HG02588 (cell line): ENCODE results near the gene PPP1R16B.
A peak's percentile ranks its signal among the peaks of the same experiment; 100 is the strongest.

Experiments used
- ATAC-seq: cut with Tn5 transposase; IDR thresholded peaks from one replicate; pipeline ENCODE4 v1.9.1; 2021; ENCODE audit warnings: mild to moderate bottlenecking, moderate library complexity; ENCODE audit not compliant: unreplicated experiment

The PPP1R16B gene

GRCh38 chr20:38893565-38894090 lies 88.1 kb downstream of the PPP1R16B start:
- ATAC-seq, result peak; percentile 42

GRCh38 chr20:38894091-38894847 lies 88.8 kb downstream of the PPP1R16B start:
- no peak for ATAC-seq

- ATAC-seq, result no peak
These were observed 89.8 kb downstream of the PPP1R16B start for GRCh38 chr20:38895098-38895949.

GRCh38 chr20:38896009-38896594 lies 90.6 kb downstream of the PPP1R16B start:
- ATAC-seq, result no peak

GRCh38 chr20:38897267-38897666 lies 91.8 kb downstream of the PPP1R16B start:
- ATAC-seq, result no peak

GRCh38 chr20:38900606-38901005 lies 95.1 kb downstream of the PPP1R16B start:
- ATAC-seq, result no peak

GRCh38 chr20:38902601-38903000 lies 97.1 kb downstream of the PPP1R16B start:
- ATAC-seq, result no peak

GRCh38 chr20:38903335-38903734 lies 97.8 kb downstream of the PPP1R16B start:
- no peak for ATAC-seq

- ATAC-seq, result no peak
These were observed 99.9 kb downstream of the PPP1R16B start for GRCh38 chr20:38905375-38905774.

- ATAC-seq, result no peak
These were observed 102.6 kb downstream of the PPP1R16B start for GRCh38 chr20:38907918-38908677.

GRCh38 chr20:38915355-38915754 lies 109.9 kb downstream of the PPP1R16B start:
- ATAC-seq, result no peak

GRCh38 chr20:38917657-38918056 lies 112.2 kb downstream of the PPP1R16B start:
- ATAC-seq, result no peak

GRCh38 chr20:38918172-38918571 lies 112.7 kb downstream of the PPP1R16B start:
- ATAC-seq, result no peak

- no peak for ATAC-seq
These were observed 114.2 kb downstream of the PPP1R16B start for GRCh38 chr20:38919683-38920082.

GRCh38 chr20:38920411-38920810 lies 114.9 kb downstream of the PPP1R16B start:
- ATAC-seq, result no peak

- no peak for ATAC-seq
These were observed 115.4 kb downstream of the PPP1R16B start for GRCh38 chr20:38920851-38921250.

GRCh38 chr20:38924718-38925117 lies 119.2 kb downstream of the PPP1R16B start:
- ATAC-seq, result no peak

- peak; percentile 88 for ATAC-seq
These were observed 120.8 kb downstream of the PPP1R16B start, which contains the start of gene FAM83D for GRCh38 chr20:38926142-38926933. Gene FAM83D, plus strand, starts transcription at chr20:38926417. Its CDS starts 26 bp downstream, at chr20:38926443.

GRCh38 chr20:38926934-38927616 lies 121.6 kb downstream of the PPP1R16B start:
- ATAC-seq, result peak; percentile 5
